Neutrophil (primary cell): Measurements from ENCODE around the gene ELMO1.

Experiments
- H3K27ac ChIP-seq: fragments of 200-600 bp; sonication (generic); 2 replicates; pipeline ENCODE4 v1.5.1; 2016; ENCODE audit warnings: mild to moderate bottlenecking, moderate library complexity
- H3K27me3 ChIP-seq: fragments of 200-600 bp; sonication (generic); 2 replicates; pipeline ENCODE4 v1.6.0; 2016; ENCODE audit warnings: mild to moderate bottlenecking
- H3K36me3 ChIP-seq: fragments of 200-600 bp; sonication (generic); 2 replicates; pipeline ENCODE4 v1.5.1; 2017
- H3K4me1 ChIP-seq, 2 experiments: fragments of 200-600 bp in 1 of 2; sonication (generic) in 1 of 2; 1 replicate in 1 of 2; 2 replicates in 1 of 2; pipeline versions ENCODE4 v1.5.1 to v1.6.1; 2013 to 2016; ENCODE audit warnings: low read depth in 1 of 2, low read length in 1 of 2, mild to moderate bottlenecking in 1 of 2, moderate library complexity in 1 of 2; ENCODE audit not compliant: control insufficient read depth in 1 of 2, insufficient read depth in 1 of 2
- H3K4me3 ChIP-seq, 2 experiments: fragments of 200-600 bp in 1 of 2; sonication (generic) in 1 of 2; 1 replicate in 1 of 2; 2 replicates in 1 of 2; pipeline ENCODE4 v1.5.1; 2013 to 2016; ENCODE audit warnings: low read depth in 1 of 2, low read length in 1 of 2, mild to moderate bottlenecking in 1 of 2, moderate library complexity in 1 of 2
- H3K9me3 ChIP-seq: fragments of 200-600 bp; sonication (generic); 2 replicates; pipeline ENCODE4 v1.5.1; 2016
- CTCF ChIP-seq: fragments of 200-600 bp; sonication (generic); IDR thresholded peaks from 2 replicates; pipeline ENCODE4 v1.5.1; 2016; ENCODE audit warnings: antibody characterized with exemption

ELMO1 gene

GRCh38 chr7:37344886-37345579 is 103.6 kb downstream of the ELMO1 start:
- Histone ChIP-seq H3K9me3 (no peaks in the 10 kb centered on the region), H3K27me3 (no peaks in the 10 kb centered on the region), H3K4me3 (no peak overlapping the region), H3K36me3 (no peaks in the 10 kb centered on the region), H3K27ac (peak overlapping the region; percentile 97), H3K4me1 (peaks cover 67 to 76% of the 10 kb centered on the region in 2 experiments)
- no peak for TF ChIP-seq CTCF

- Histone ChIP-seq H3K4me1 (peaks cover 57 to 68% of the 10 kb centered on the region in 2 experiments), H3K27me3 (no peaks in the 10 kb centered on the region), H3K9me3 (no peaks in the 10 kb centered on the region), H3K27ac (peak overlapping the region; percentile 97), H3K36me3 (no peaks in the 10 kb centered on the region), H3K4me3 (peak overlapping the region; percentile 70 to 71)
- TF ChIP-seq CTCF: peak; percentile 88
These were observed 105.8 kb downstream of the ELMO1 start for GRCh38 chr7:37342688-37343471.

- no peak for TF ChIP-seq CTCF
These were observed 106.4 kb downstream of the ELMO1 start for GRCh38 chr7:37342176-37342687.

GRCh38 chr7:37341033-37341630 is 107.5 kb downstream of the ELMO1 start:
- TF ChIP-seq CTCF: no peak
- H3K4me1 ChIP-seq: peaks cover 64 to 73% of the 10 kb centered on the region in 2 experiments
- H3K4me3 ChIP-seq: peak overlapping the region in 1 of 2 experiments; percentile 71
- peak overlapping the region; percentile 97 for H3K27ac ChIP-seq
- no peaks in the 10 kb centered on the region for H3K36me3 ChIP-seq
- no peaks in the 10 kb centered on the region for H3K9me3 ChIP-seq
- no peaks in the 10 kb centered on the region for H3K27me3 ChIP-seq

More at GRCh38 chr7:37342176-37342687, 106.4 kb downstream of the ELMO1 start:
- Histone ChIP-seq H3K36me3 (no peaks in the 10 kb centered on the region), H3K9me3 (no peaks in the 10 kb centered on the region), H3K4me1 (peaks cover 64 to 72% of the 10 kb centered on the region in 2 experiments), H3K27ac (peak overlapping the region; percentile 97), H3K27me3 (no peaks in the 10 kb centered on the region), H3K4me3 (peak overlapping the region; percentile 70 to 71)

GRCh38 chr7:37338966-37339365 is 109.7 kb downstream of the ELMO1 start:
- no peaks in the 10 kb centered on the region for H3K27me3 ChIP-seq
- no peaks in the 10 kb centered on the region for H3K36me3 ChIP-seq
- no peak overlapping the region for H3K4me3 ChIP-seq
- H3K27ac ChIP-seq: peak overlapping the region; percentile 14
- H3K4me1 ChIP-seq: peaks cover 65 to 73% of the 10 kb centered on the region in 2 experiments
- no peaks in the 10 kb centered on the region for H3K9me3 ChIP-seq
- TF ChIP-seq CTCF: no peak
